Germinal center (tissue), 1 donor: Measurements from ENCODE around the gene ERCC4.
"Not testable (repeated sequence)": the region's sequence is repeated elsewhere in the genome, so short reads cannot be mapped to it uniquely, and the experiment has no call there.

Experiments used
- DNase-seq: peaks from one replicate; pipeline ENCODE4 v3.0.0; 2012; ENCODE audit warnings: mixed read lengths, low spot score

ERCC4 gene

GRCh38 chr16:13919683-13920509 is at the start of gene ERCC4:
Gene ERCC4, plus strand, starts transcription at chr16:13920154. Its CDS starts 12 bp downstream, at chr16:13920166.
- DNase-seq = peak; percentile 96

GRCh38 chr16:13873835-13874438 is 46.0 kb upstream of the ERCC4 start:
- DNase-seq = no peak

DNA sequence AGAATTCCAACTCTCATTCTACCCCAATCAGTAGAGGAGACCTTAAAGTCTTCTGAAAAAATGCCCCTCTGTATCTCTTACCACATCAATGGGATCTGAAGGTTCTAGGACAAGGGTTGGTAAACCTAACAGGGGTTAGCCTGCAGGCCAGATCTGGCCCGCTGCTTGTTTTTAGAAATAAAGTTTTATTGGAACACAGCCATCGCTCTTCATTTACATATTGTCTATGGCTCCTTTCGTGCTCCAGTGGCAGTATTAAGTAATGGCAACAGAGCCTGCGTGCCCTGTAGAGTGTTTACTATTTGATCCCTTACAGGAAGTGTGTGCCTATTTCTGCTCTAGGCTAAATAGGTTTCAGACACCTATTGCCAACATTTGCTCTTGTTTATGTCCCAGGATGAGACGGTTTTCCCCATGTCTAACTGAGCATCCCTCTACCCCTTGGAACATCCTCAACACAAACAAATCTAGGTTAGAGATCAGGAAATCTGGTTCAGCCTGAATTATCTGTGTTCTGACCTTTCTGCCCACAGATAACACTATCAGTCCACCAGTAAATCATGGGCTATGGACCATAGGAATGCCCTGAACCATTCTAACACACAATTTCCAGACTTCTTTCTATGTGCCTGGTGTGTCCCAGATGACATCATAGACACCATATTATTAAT is 44.2 kb upstream of the ERCC4 start:
- no peak for DNase-seq

DNA sequence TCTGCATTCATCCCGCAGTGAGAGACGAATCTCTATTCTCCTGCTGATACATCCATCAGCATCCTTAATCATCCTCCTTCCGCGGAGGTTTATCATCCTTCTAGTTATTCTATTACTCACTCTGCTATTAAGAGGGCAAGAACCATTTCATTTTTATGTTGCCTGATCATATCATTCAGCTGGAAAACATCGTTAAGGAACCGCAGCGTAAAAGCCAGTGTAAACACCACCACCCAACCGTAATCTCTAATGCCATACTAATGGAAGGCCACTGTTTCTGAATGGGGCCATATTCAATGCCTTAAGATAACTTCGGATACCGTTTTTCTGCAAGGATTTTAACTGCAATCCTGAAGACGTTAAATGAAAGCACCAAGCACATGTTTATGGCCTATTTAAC is 36.7 kb upstream of the ERCC4 start:
- no peak for DNase-seq

DNA sequence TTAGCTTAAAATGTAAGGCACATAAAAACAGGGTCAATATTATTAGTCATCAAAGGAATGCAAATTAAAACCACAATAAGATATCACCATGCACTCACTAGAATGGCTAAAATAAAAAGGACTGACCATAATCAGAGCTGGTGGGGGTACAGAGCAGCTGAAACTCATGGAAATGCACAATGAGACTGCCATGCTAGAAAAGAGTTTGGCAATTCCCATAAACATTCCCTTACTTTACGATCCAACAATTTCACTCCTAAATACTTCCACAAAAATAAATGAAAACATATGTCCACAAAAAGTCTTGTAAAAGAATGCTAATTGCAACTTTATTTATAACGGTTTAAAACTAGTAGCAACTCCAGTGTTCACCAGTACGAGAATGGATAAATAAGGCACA is 36.1 kb upstream of the ERCC4 start:
- DNase-seq = no peak

GRCh38 chr16:13885700-13886099 is 34.3 kb upstream of the ERCC4 start:
- DNase-seq = no peak

DNA sequence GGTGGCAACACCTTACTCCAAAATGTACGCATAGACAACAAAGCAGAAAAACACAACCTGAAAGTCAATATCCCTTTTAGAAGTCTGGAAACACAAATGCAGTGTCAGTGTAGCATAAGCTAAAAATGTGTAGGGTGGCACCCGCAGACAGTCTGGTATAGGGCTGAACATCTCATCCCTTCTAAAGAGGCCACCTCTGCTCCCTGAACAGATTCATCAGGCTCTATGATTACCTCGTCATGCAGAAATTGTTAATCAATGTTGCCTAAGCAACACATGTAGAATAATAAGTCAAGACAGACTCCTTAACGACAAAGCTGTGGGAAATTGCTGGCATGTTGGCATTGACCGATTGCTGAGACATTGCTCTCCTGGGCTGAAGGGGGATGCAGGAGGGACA is 33.3 kb upstream of the ERCC4 start:
- no peak for DNase-seq

- not testable (repeated sequence) for DNase-seq
These were observed 30.6 kb upstream of the ERCC4 start for GRCh38 chr16:13889323-13889722.

DNA sequence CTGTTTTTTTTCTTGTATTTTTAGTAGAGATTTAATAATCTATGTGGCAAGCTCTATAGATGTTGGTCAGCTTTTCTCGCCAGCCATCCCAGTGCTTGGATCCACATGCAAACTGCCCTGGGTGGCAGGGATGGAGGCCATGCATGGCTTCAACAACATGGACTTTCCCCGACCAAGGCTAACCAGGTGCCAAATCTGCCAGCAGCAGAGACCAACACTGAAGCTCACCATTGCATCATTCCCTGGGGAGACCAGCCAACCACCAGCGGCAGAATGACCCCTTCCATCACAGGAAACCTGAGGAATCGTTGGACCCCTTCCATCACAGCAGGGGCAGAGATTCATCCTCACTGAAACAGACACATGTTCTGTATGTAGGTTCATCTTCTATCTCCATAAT is 27.7 kb upstream of the ERCC4 start:
- DNase-seq = no peak

DNA sequence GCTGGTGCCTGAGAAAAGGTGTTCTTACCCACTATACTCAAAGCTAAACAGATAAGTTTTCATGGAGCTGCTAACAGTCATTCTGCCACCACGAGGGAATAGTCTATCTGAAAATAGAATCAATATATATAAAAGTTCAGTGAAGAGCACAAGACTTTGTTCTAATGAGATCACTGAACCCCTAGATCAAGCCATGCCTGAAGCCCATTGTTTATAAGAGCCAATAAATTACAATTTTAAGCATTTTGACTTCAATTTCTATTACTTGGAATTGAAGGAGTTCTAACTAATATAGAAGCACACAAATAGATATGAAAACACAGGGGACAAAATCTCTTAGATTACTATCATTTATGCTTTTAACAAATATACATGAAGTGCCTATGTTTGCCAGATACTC is 24.4 kb upstream of the ERCC4 start:
- no peak for DNase-seq

DNA sequence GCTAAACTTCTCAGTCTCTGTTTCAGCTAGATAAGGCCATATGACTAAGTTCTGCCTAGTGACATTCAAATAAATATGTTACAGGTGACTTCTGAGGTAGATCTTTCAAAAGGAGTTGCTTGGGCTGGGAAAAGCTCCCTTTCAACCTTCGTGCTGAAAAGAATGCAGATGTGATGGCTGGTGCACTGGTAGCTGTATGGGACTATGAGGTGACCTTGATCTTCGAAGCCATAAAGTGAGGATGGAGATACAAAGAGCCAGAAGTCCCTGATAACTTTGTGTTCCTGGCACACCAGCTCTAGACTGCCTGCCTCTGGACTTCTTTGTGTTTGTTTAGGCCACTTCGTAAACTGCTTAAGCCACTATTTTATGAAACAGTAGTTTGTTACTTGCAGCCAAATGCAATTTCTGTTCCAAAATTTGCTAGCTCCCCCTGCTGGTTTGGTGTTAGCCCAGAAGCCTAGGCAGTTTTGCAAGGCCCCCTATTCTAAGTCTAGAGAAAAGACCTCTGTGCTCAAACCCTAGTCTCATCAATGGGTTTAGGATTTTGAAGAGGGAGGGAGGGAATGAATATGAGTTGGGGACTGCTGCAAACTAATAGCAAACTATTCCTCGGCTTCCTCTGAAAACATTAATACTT is 23.3 kb upstream of the ERCC4 start:
- no peak for DNase-seq

GRCh38 chr16:13897806-13898205 is 22.1 kb upstream of the ERCC4 start:
- DNase-seq = no peak

- no peak for DNase-seq
These were observed 21.7 kb upstream of the ERCC4 start for GRCh38 chr16:13898233-13898632.

DNA sequence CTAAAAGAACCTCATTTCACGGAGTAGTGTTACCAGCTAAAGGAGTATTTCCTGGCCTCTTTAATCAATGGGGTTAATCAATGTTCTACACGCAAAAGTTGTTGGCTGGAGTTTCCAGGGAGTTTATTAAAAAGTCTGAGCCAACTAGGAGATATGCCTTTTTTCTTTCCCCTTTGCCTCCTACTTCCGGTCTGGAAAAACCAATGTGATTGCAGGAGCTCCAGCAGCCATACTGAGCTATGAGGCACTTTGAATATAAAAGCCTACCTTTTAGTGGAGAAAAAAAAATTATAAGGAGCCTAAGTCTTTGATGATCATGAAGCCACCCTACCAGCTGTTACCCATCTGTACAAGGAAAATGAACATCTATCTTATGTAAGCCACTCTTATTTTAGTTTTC is 17.9 kb upstream of the ERCC4 start:
- DNase-seq = no peak

DNA sequence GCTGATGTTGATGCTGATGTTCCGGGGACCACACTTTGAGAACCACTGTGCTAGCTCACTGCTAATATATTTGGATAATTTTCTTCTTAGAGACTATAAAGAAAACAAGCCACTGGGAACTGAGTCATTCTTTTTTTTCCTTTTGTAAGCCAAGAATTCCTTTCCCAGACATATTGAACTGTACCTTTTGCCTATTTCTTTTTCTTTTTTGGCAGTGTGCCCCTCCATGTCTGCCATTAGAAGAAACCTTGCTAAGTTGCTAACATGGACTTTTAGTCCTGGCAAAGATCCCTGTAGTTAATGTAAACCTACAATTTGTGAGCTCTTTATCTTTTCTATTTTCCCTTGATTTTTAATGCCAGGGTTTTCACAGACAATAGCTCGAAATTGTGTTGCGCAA is 17.3 kb upstream of the ERCC4 start:
- no peak for DNase-seq

GRCh38 chr16:13904179-13904691 is 15.7 kb upstream of the ERCC4 start:
- no peak for DNase-seq

GRCh38 chr16:13904822-13905221 is 15.1 kb upstream of the ERCC4 start:
- DNase-seq = not testable (repeated sequence)

- peak; percentile 56 for DNase-seq
These were observed 13.5 kb upstream of the ERCC4 start for GRCh38 chr16:13906168-13907089.

- no peak for DNase-seq
These were observed 12.5 kb upstream of the ERCC4 start for GRCh38 chr16:13907431-13907830.

DNA sequence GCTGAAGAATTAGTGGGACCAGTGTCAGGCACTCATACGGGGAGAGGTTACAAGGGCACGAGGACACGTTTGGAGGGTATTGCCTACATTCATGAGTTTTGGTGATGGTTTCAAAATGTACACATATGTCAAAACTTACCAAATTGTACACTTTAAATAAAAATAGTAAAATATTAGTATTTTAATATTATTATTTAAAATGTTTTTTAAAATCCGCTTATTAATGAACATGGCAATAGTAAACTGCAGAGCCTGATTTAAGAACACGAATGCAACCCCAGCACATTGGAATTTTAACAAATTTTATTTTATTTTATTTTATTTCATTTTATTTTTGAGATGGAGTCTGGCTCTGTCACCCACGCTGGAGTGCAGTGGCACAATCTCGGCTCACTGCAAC is 10.9 kb upstream of the ERCC4 start:
- no peak for DNase-seq

- no peak for DNase-seq
These were observed 10.1 kb upstream of the ERCC4 start for GRCh38 chr16:13909872-13910303.
